ENCODE data around the gene MTUS2. TPM values are rescaled to one million over a fixed set of nuclear protein-coding genes. Genes with fewer than 3 reads are reported as not detected.

The MTUS2 gene
- total RNA-seq, 1 experiment from 2014 or later = not detected

- POLR2A ChIA-PET (ENCODE audit: unreplicated experiment) = no interaction called here
- no peak overlapping the region for H3K9ac ChIP-seq (ENCODE audit: low read length)
- H3K27me3 ChIP-seq (ENCODE audit: low read length) = peaks cover 9% of the 10 kb centered on the region; the same call in 1 of the 2 replicates
Observed at GRCh38 chr13:29279356-29280254, 459.5 kb downstream of the MTUS2 start.

GRCh38 chr13:29281932-29282495, 461.9 kb downstream of the MTUS2 start:
- no peak for DNase-seq
- ATAC-seq = no peak
- BruUV-seq (replicated peaks) = no TSS peak
- Histone ChIP-seq H3K4me3 (ENCODE audit: low read length) (no peak overlapping the region), H3F3A (ENCODE audit: low read length, unreplicated experiment) (no peaks in the 10 kb centered on the region), H4K20me1 (ENCODE audit: low read length) (no peaks in the 10 kb centered on the region), H3K9me3 (ENCODE audit: low read length) (no peaks in the 10 kb centered on the region), H3K4me1 (ENCODE audit: insufficient read depth, low read length) (no peaks in the 10 kb centered on the region), H3K36me3 (ENCODE audit: low read depth, low read length) (no peaks in the 10 kb centered on the region), H3K27me3 (ENCODE audit: low read length) (peaks cover 10% of the 10 kb centered on the region; the same call in 1 of the 2 replicates), H3K79me2 (ENCODE audit: low read length) (no peaks in the 10 kb centered on the region), H3K9me2 (replicated peaks; ENCODE audit: low read length) (no peaks in the 10 kb centered on the region), H3K9ac (ENCODE audit: low read length) (no peak overlapping the region), H3K27ac (ENCODE audit: low read length) (no peak overlapping the region), H2AFZ (ENCODE audit: low read length) (no peak overlapping the region), H3K4me2 (ENCODE audit: low read length) (no peak overlapping the region)
- ChIA-PET POLR2A (ENCODE audit: unreplicated experiment) (no interaction called here), CTCF (no interaction called here)
- TF ChIP-seq EZH2 (IDR thresholded peaks at IDR 0.05; ENCODE audit: low read length, unreplicated experiment) (no peak), CTCF (conservative IDR thresholded peaks at IDR 0.05; ENCODE audit: low read depth, low read length) (no peak), EZH2phosphoT487 (IDR thresholded peaks at IDR 0.05; ENCODE audit: borderline replicate concordance, low read length) (no peak)
- intact Hi-C loops (cut with micrococcal nuclease) = no loop called here

More at GRCh38 chr13:29279356-29280254, 459.5 kb downstream of the MTUS2 start:
- ATAC-seq (no peak), DNase-seq (no peak)
- H3K36me3 ChIP-seq (ENCODE audit: low read depth, low read length) = no peaks in the 10 kb centered on the region
- no peak overlapping the region for H2AFZ ChIP-seq (ENCODE audit: low read length)
- no peaks in the 10 kb centered on the region for H3K79me2 ChIP-seq (ENCODE audit: low read length)
- H3K27ac ChIP-seq (ENCODE audit: low read length) = no peak overlapping the region
- H4K20me1 ChIP-seq (ENCODE audit: low read length) = no peaks in the 10 kb centered on the region
- CTCF ChIA-PET = no interaction called here
- TF ChIP-seq EZH2phosphoT487 (IDR thresholded peaks at IDR 0.05; ENCODE audit: borderline replicate concordance, low read length) (no peak), CTCF (conservative IDR thresholded peaks at IDR 0.05; ENCODE audit: low read depth, low read length) (no peak), EZH2 (IDR thresholded peaks at IDR 0.05; ENCODE audit: low read length, unreplicated experiment) (no peak)
- H3K4me2 ChIP-seq (ENCODE audit: low read length) = no peak overlapping the region
- intact Hi-C loops (cut with micrococcal nuclease) = no loop called here
- no peaks in the 10 kb centered on the region for H3K9me2 ChIP-seq (replicated peaks; ENCODE audit: low read length)
- H3K4me3 ChIP-seq (ENCODE audit: low read length) = no peak overlapping the region
- no peaks in the 10 kb centered on the region for H3K4me1 ChIP-seq (ENCODE audit: insufficient read depth, low read length)
- no peaks in the 10 kb centered on the region for H3K9me3 ChIP-seq (ENCODE audit: low read length)
- BruUV-seq (replicated peaks) = no TSS peak
- H3F3A ChIP-seq (ENCODE audit: low read length, unreplicated experiment) = no peaks in the 10 kb centered on the region

GRCh38 chr13:29284726-29285125, 464.6 kb downstream of the MTUS2 start:
- no TSS peak for BruUV-seq (replicated peaks)
- TF ChIP-seq EZH2 (IDR thresholded peaks at IDR 0.05; ENCODE audit: low read length, unreplicated experiment) = no peak
- Histone ChIP-seq H3K9ac (ENCODE audit: low read length) (no peak overlapping the region), H3K9me3 (ENCODE audit: low read length) (no peaks in the 10 kb centered on the region), H2AFZ (ENCODE audit: low read length) (no peak overlapping the region), H4K20me1 (ENCODE audit: low read length) (no peaks in the 10 kb centered on the region), H3K4me2 (ENCODE audit: low read length) (no peak overlapping the region), H3K36me3 (ENCODE audit: low read depth, low read length) (no peaks in the 10 kb centered on the region), H3K4me3 (ENCODE audit: low read length) (no peak overlapping the region), H3K27me3 (ENCODE audit: low read length) (peaks cover 23% of the 10 kb centered on the region), H3K9me2 (replicated peaks; ENCODE audit: low read length) (no peaks in the 10 kb centered on the region), H3K27ac (ENCODE audit: low read length) (no peak overlapping the region), H3K4me1 (ENCODE audit: insufficient read depth, low read length) (no peaks in the 10 kb centered on the region), H3F3A (ENCODE audit: low read length, unreplicated experiment) (no peaks in the 10 kb centered on the region), H3K79me2 (ENCODE audit: low read length) (no peaks in the 10 kb centered on the region)
- POLR2A ChIA-PET (ENCODE audit: unreplicated experiment) = no interaction called here
- CTCF ChIA-PET = no interaction called here
- DNase-seq (no peak), ATAC-seq (no peak)
- intact Hi-C loops (cut with micrococcal nuclease) = no loop called here
